ENCODE results near the gene CRPPA.

DNA sequence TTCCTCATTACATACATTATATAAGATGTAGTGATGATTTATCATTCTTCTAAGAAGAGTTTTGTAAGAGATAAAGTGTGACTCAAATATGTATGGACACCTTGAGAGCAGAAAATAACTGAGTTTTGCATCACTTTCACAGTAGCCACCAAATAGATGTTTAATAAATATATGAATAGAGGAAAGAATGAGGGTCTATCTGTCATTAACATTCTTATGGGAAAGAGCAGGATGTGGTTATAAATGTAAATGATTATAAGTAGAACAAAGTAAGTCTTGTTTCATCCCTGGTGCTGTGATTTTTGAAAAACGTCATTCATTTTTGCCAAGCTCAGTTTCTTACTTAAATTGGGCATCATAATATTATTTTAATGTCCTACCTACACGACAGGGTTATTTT lies 15.0 kb upstream of the CRPPA start:
- TF ChIP-seq EZH2phosphoT487 (IDR thresholded peaks at IDR 0.05; ENCODE audit: insufficient read depth, low read depth), result no peak
- TF ChIP-seq EZH2 (IDR thresholded peaks at IDR 0.05; ENCODE audit: insufficient read depth, poor library complexity, severe bottlenecking), result no peak
